ENCODE results near the gene COL4A1.

COL4A1 gene

DNA sequence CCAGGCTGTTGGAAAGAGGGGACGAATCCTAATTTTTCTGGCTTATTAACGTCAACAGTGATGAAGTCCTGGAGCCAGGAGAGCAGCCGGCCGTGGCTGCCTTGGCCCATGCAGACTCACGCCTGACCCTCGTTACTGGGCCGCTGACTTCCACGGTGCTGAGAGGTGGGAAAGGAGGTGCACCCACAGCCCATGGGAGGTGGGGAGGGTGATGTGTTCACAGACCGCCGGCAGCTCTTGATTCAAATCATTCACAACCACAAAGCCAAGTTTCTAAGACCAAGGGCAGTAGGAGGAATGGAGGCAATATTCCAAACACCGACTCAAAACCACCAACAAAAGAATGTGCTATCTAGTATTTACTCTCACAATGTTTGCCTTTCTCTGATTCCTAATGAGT, 24.4 kb upstream of the COL4A1 start:
- Histone ChIP-seq H4K91ac (ENCODE audit: low read depth, low read length, poor library complexity) (no peak overlapping the region), H3K79me1 (ENCODE audit: low read depth, low read length) (peaks cover 7% of the 10 kb centered on the region), H3K18ac (ENCODE audit: low read length) (no peak overlapping the region), H3K36me3 (replicated peaks in 1 of 2; ENCODE audit: control insufficient read depth in 2 of 2, insufficient read depth in 2 of 2, low read length in 2 of 2) (peaks cover 2 to 66% of the 10 kb centered on the region in 2 donors), H3K23ac (ENCODE audit: low read depth, low read length, poor library complexity) (no peak overlapping the region), H3K14ac (ENCODE audit: low read length) (no peak overlapping the region), H3K9ac (ENCODE audit: low read depth, low read length, poor library complexity) (no peak overlapping the region), H2AFZ (ENCODE audit: low read length) (no peak overlapping the region), H2BK120ac (ENCODE audit: low read depth, low read length) (no peak overlapping the region), H2BK15ac (ENCODE audit: low read length) (no peak overlapping the region), H2AK5ac (ENCODE audit: low read depth, low read length) (no peak overlapping the region), H2BK12ac (ENCODE audit: low read length) (no peak overlapping the region), H2BK5ac (ENCODE audit: low read length) (no peak overlapping the region), H4K8ac (ENCODE audit: low read depth, low read length) (no peak overlapping the region), H3K4ac (ENCODE audit: low read length) (no peak overlapping the region), H3K27ac (replicated peaks; ENCODE audit: low read length) (no peak overlapping the region), H3K9me3 (replicated peaks in 1 of 2; ENCODE audit: control insufficient read depth in 2 of 2, insufficient read depth in 1 of 2, low read depth in 1 of 2, low read length in 2 of 2) (peaks cover 0 to 20% of the 10 kb centered on the region in 2 donors), H3K27me3 (ENCODE audit: control insufficient read depth in 3 of 3, insufficient read depth in 3 of 3, low read depth in 1 of 3, low read length in 3 of 3) (no peaks in the 10 kb centered on the region), H3K4me2 (ENCODE audit: insufficient read depth, low read length, poor library complexity, severe bottlenecking) (no peak overlapping the region), H3K4me3 (ENCODE audit: low read length in 2 of 2) (no peak overlapping the region), H3K4me1 (ENCODE audit: control insufficient read depth in 2 of 2, insufficient read depth in 1 of 2, low read depth in 1 of 2, low read length in 2 of 2) (peaks cover 2 to 18% of the 10 kb centered on the region in 2 donors)
- no peak for DNase-seq (ENCODE audit: low spot score)
- no CpG with 5 or more reads among the region's 11 CpGs for WGBS, 2 donors (ENCODE audit: extremely low coverage in 2 of 2, insufficient read length in 2 of 2, insufficient replicate concordance in 1 of 2)

DNA sequence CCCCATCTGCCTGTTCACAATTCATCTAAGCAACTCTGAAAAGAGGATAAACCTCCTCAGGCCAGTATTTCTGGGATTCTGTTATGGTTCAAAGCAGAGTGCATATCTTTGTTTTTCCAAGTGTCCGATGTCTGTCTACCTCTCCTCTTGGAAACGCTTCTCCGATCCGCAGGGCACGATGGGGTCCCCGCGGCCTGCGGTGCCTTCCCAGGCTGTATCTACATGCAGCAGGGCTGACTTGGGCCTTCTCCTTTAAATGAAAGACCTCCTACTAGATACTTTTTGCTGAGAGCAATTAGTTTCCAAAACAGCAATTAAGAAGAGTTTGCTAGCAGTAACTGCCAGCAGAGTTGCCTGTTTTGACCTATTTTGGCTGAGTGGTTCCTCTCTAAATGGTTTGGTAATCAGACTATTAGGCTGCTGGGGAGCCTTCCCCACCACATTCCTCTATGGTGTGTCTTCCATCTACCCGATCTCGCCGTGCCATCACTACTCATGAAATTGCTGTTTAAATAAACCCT, 23.6 kb upstream of the COL4A1 start:
- Histone ChIP-seq H2AK5ac (ENCODE audit: low read depth, low read length) (no peak overlapping the region), H4K8ac (ENCODE audit: low read depth, low read length) (no peak overlapping the region), H3K9me3 (replicated peaks in 1 of 2; ENCODE audit: control insufficient read depth in 2 of 2, insufficient read depth in 1 of 2, low read depth in 1 of 2, low read length in 2 of 2) (peaks cover 0 to 20% of the 10 kb centered on the region in 2 donors), H3K9ac (ENCODE audit: low read depth, low read length, poor library complexity) (no peak overlapping the region), H2BK15ac (ENCODE audit: low read length) (no peak overlapping the region), H3K79me1 (ENCODE audit: low read depth, low read length) (peaks cover 7% of the 10 kb centered on the region), H3K18ac (ENCODE audit: low read length) (no peak overlapping the region), H3K4me2 (ENCODE audit: insufficient read depth, low read length, poor library complexity, severe bottlenecking) (no peak overlapping the region), H3K23ac (ENCODE audit: low read depth, low read length, poor library complexity) (no peak overlapping the region), H3K4me1 (ENCODE audit: control insufficient read depth in 2 of 2, insufficient read depth in 1 of 2, low read depth in 1 of 2, low read length in 2 of 2) (peaks cover 2 to 20% of the 10 kb centered on the region in 2 donors), H4K91ac (ENCODE audit: low read depth, low read length, poor library complexity) (no peak overlapping the region), H2BK120ac (ENCODE audit: low read depth, low read length) (no peak overlapping the region), H3K4me3 (ENCODE audit: low read length in 2 of 2) (no peak overlapping the region), H3K27ac (replicated peaks; ENCODE audit: low read length) (peak overlapping the region; percentile 37), H3K14ac (ENCODE audit: low read length) (no peak overlapping the region), H3K36me3 (replicated peaks in 1 of 2; ENCODE audit: control insufficient read depth in 2 of 2, insufficient read depth in 2 of 2, low read length in 2 of 2) (peaks cover 2 to 66% of the 10 kb centered on the region in 2 donors), H3K4ac (ENCODE audit: low read length) (no peak overlapping the region), H2BK5ac (ENCODE audit: low read length) (no peak overlapping the region), H2AFZ (ENCODE audit: low read length) (no peak overlapping the region), H2BK12ac (ENCODE audit: low read length) (no peak overlapping the region), H3K27me3 (ENCODE audit: control insufficient read depth in 3 of 3, insufficient read depth in 3 of 3, low read depth in 1 of 3, low read length in 3 of 3) (no peaks in the 10 kb centered on the region)
- no CpG with 5 or more reads among the region's 11 CpGs for WGBS, 2 donors (ENCODE audit: extremely low coverage in 2 of 2, insufficient read length in 2 of 2, insufficient replicate concordance in 1 of 2)
- no peak for DNase-seq (ENCODE audit: low spot score)

DNA sequence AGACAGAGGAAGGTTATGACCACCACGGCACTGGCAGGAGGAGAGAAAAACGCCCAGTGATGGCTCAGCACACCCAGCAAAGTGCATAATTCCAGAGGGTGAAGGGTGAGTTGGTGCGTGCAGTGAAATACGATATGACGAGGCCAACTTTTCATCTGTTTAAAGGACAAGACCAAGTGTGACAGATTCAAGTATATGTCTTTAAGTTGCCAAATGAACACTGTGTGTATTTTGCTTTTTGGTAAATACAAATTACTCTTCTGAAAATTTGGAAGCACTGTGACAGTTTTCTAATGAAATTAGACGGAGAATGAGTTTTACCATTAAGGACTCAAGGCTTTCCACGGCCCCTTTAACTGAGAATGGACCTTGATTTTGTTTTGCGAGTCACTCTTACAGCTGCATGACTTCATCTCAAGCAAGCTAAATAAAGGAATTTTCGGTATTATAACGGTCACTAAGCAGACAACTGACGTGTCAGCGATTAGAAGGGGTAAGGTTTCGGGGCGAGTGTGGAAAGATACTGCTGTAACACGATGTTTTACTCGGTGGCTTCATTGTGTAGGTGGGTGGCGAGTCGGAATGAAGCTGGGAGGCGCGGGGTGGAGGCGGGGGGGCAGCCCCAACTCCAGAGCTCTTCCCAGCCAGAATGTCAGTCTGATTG, 23.0 kb upstream of the COL4A1 start:
- H3K9ac ChIP-seq (ENCODE audit: low read depth, low read length, poor library complexity): no peak overlapping the region
- H2AFZ ChIP-seq (ENCODE audit: low read length): no peak overlapping the region
- no peak overlapping the region for H3K27ac ChIP-seq (replicated peaks; ENCODE audit: low read length)
- peaks cover 7% of the 10 kb centered on the region for H3K79me1 ChIP-seq (ENCODE audit: low read depth, low read length)
- no peak overlapping the region for H3K23ac ChIP-seq (ENCODE audit: low read depth, low read length, poor library complexity)
- no peak overlapping the region for H4K8ac ChIP-seq (ENCODE audit: low read depth, low read length)
- peaks cover 2 to 20% of the 10 kb centered on the region in 2 donors for H3K4me1 ChIP-seq (ENCODE audit: control insufficient read depth in 2 of 2, insufficient read depth in 1 of 2, low read depth in 1 of 2, low read length in 2 of 2)
- no peak overlapping the region for H3K18ac ChIP-seq (ENCODE audit: low read length)
- no peaks in the 10 kb centered on the region for H3K27me3 ChIP-seq (ENCODE audit: control insufficient read depth in 3 of 3, insufficient read depth in 3 of 3, low read depth in 1 of 3, low read length in 3 of 3)
- no peak overlapping the region for H4K91ac ChIP-seq (ENCODE audit: low read depth, low read length, poor library complexity)
- H2BK12ac ChIP-seq (ENCODE audit: low read length): no peak overlapping the region
- H3K14ac ChIP-seq (ENCODE audit: low read length): no peak overlapping the region
- no peak overlapping the region for H3K4me2 ChIP-seq (ENCODE audit: insufficient read depth, low read length, poor library complexity, severe bottlenecking)
- H2BK120ac ChIP-seq (ENCODE audit: low read depth, low read length): no peak overlapping the region
- DNase-seq (ENCODE audit: low spot score): no peak
- H3K9me3 ChIP-seq (replicated peaks in 1 of 2; ENCODE audit: control insufficient read depth in 2 of 2, insufficient read depth in 1 of 2, low read depth in 1 of 2, low read length in 2 of 2): peaks cover 0 to 17% of the 10 kb centered on the region in 2 donors
- WGBS, 2 donors (ENCODE audit: extremely low coverage in 2 of 2, insufficient read length in 2 of 2, insufficient replicate concordance in 1 of 2): no CpG with 5 or more reads among the region's 21 CpGs
- H3K4me3 ChIP-seq (ENCODE audit: low read length in 2 of 2): no peak overlapping the region
- H3K4ac ChIP-seq (ENCODE audit: low read length): no peak overlapping the region
- no peak overlapping the region for H2BK15ac ChIP-seq (ENCODE audit: low read length)
- no peak overlapping the region for H2BK5ac ChIP-seq (ENCODE audit: low read length)
- H3K36me3 ChIP-seq (replicated peaks in 1 of 2; ENCODE audit: control insufficient read depth in 2 of 2, insufficient read depth in 2 of 2, low read length in 2 of 2): peaks cover 2 to 70% of the 10 kb centered on the region in 2 donors
- no peak overlapping the region for H2AK5ac ChIP-seq (ENCODE audit: low read depth, low read length)

DNA sequence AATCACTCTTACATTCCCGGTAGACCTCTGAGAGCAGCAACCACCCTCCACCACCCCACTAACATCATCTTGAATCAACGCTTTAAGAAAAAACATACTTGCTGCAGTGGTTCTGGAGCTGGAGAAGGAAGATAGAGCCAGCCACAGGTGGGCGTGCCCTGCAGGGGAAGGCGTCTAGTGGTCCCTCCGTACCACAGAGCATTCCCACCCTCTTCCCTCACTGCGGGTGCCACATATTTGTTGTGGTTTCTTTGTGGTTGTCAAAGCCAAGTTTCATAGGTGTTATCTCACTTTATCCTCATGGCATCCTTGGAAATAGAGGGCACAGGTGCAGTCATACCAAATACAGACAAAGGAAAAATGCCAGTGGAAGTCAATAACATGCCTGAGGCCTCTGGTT, 22.3 kb upstream of the COL4A1 start:
- Histone ChIP-seq H3K4ac (ENCODE audit: low read length) (no peak overlapping the region), H2AK5ac (ENCODE audit: low read depth, low read length) (no peak overlapping the region), H3K4me1 (ENCODE audit: control insufficient read depth in 2 of 2, insufficient read depth in 1 of 2, low read depth in 1 of 2, low read length in 2 of 2) (peaks cover 2 to 20% of the 10 kb centered on the region in 2 donors), H4K8ac (ENCODE audit: low read depth, low read length) (no peak overlapping the region), H3K14ac (ENCODE audit: low read length) (no peak overlapping the region), H3K36me3 (replicated peaks in 1 of 2; ENCODE audit: control insufficient read depth in 2 of 2, insufficient read depth in 2 of 2, low read length in 2 of 2) (peaks cover 2 to 66% of the 10 kb centered on the region in 2 donors), H2BK5ac (ENCODE audit: low read length) (no peak overlapping the region), H3K27me3 (ENCODE audit: control insufficient read depth in 3 of 3, insufficient read depth in 3 of 3, low read depth in 1 of 3, low read length in 3 of 3) (no peaks in the 10 kb centered on the region), H2BK12ac (ENCODE audit: low read length) (no peak overlapping the region), H3K23ac (ENCODE audit: low read depth, low read length, poor library complexity) (no peak overlapping the region), H2AFZ (ENCODE audit: low read length) (no peak overlapping the region), H3K4me3 (ENCODE audit: low read length in 2 of 2) (no peak overlapping the region), H3K18ac (ENCODE audit: low read length) (no peak overlapping the region), H3K4me2 (ENCODE audit: insufficient read depth, low read length, poor library complexity, severe bottlenecking) (no peak overlapping the region), H2BK15ac (ENCODE audit: low read length) (no peak overlapping the region), H3K27ac (replicated peaks; ENCODE audit: low read length) (no peak overlapping the region), H4K91ac (ENCODE audit: low read depth, low read length, poor library complexity) (no peak overlapping the region), H3K79me1 (ENCODE audit: low read depth, low read length) (peaks cover 10% of the 10 kb centered on the region), H2BK120ac (ENCODE audit: low read depth, low read length) (no peak overlapping the region), H3K9me3 (replicated peaks in 1 of 2; ENCODE audit: control insufficient read depth in 2 of 2, insufficient read depth in 1 of 2, low read depth in 1 of 2, low read length in 2 of 2) (peaks cover 0 to 14% of the 10 kb centered on the region in 2 donors), H3K9ac (ENCODE audit: low read depth, low read length, poor library complexity) (no peak overlapping the region)
- WGBS, 2 donors (ENCODE audit: extremely low coverage in 2 of 2, insufficient read length in 2 of 2, insufficient replicate concordance in 1 of 2): no CpG with 5 or more reads among the region's 6 CpGs
- no peak for DNase-seq (ENCODE audit: low spot score)

Measured in neuronal stem cell (in vitro differentiated cells).